Fibroblast of the aortic adventitia (primary cell): Measurements from ENCODE around the gene TGIF1. TPM values are rescaled to one million over a fixed set of nuclear protein-coding genes. Genes with fewer than 3 reads are reported as not detected.
A peak's percentile ranks its signal among the peaks of the same experiment; 100 is the strongest.

ENCODE experiments used
- DNase-seq: peaks from one replicate; pipeline ENCODE4 v3.0.0-alpha.2; 2010; ENCODE audit warnings: low read depth
- H3K4me3 ChIP-seq: 2 replicates; pipeline ENCODE4 v1.5.1; 2011; ENCODE audit warnings: low read depth, mild to moderate bottlenecking, control low read depth, low read length, moderate library complexity
- CTCF ChIP-seq: IDR thresholded peaks from 2 replicates; pipeline ENCODE4 v1.5.1; 2011; ENCODE audit warnings: mild to moderate bottlenecking, low read length, control low read depth, inconsistent platforms; ENCODE audit not compliant: insufficient read depth
- total RNA-seq: library from RNA; depleted of rRNA; stranded (reverse); fragments of >200 nt; gene quantifications from 2 replicates; pipeline ENCODE4 v1.2.3, GENCODE V29; 2012; ENCODE audit warnings: low replicate concordance

Gene TGIF1
- total RNA-seq, 1 donor = 106 TPM

- no peak for TF ChIP-seq CTCF
- H3K4me3 ChIP-seq = peak overlapping the region; percentile 54
These were observed 5.2 kb downstream of the TGIF1 start for GRCh38 chr18:3455090-3455635.

GRCh38 chr18:3455907-3456685 is 6.1 kb downstream of the TGIF1 start:
- DNase-seq = peak; percentile 68
- H3K4me3 ChIP-seq = peak overlapping the region; percentile 18
- no peak for TF ChIP-seq CTCF

More at GRCh38 chr18:3455090-3455635, 5.2 kb downstream of the TGIF1 start:
- DNase-seq = peak; percentile 47

- no peak overlapping the region for H3K4me3 ChIP-seq
- peak; percentile 4 for DNase-seq
- TF ChIP-seq CTCF = no peak
These were observed 6.7 kb downstream of the TGIF1 start for GRCh38 chr18:3456686-3457069.

- H3K4me3 ChIP-seq = no peak overlapping the region
- TF ChIP-seq CTCF = no peak
- no peak for DNase-seq
These were observed 7.3 kb downstream of the TGIF1 start for GRCh38 chr18:3457261-3457724.

GRCh38 chr18:3458378-3458777 is 8.4 kb downstream of the TGIF1 start:
- DNase-seq = peak; percentile 11
- no peak overlapping the region for H3K4me3 ChIP-seq
- no peak for TF ChIP-seq CTCF

- TF ChIP-seq CTCF = no peak
- DNase-seq = peak; percentile 81
- no peak overlapping the region for H3K4me3 ChIP-seq
These were observed 9.2 kb downstream of the TGIF1 start for GRCh38 chr18:3458952-3459853.
